ENCODE measurements around the gene MYL5. TPM values are rescaled to one million over a fixed set of nuclear protein-coding genes. Genes with fewer than 3 reads are reported as not detected.

Gene MYL5
- total and polyA plus RNA-seq, 2 of the 13 experiments (the other 11 are each of a cell fraction or from before 2014, with no cell fraction given), result 6.5 to 16.0 TPM

GRCh38 chr4:674172-675035 lies at the start of gene MYL5, which contains the start of gene ATP5ME (continued):
- TF ChIP-seq PREB (CRISPR knock-in tag; IDR thresholded peaks at IDR 0.05) (0 out of 2 replicates have a peak, but pooled peaks have one; percentile 14), HOMEZ (CRISPR knock-in tag; IDR thresholded peaks at IDR 0.05; ENCODE audit: low read depth) (no peak), ZNF615 (CRISPR knock-in tag; IDR thresholded peaks at IDR 0.05; ENCODE audit: borderline replicate concordance) (no peak), BCL3 (CRISPR knock-in tag; IDR thresholded peaks at IDR 0.05) (peak; percentile 74; the same call in 1 of the 2 replicates), ZNF83 (CRISPR knock-in tag; IDR thresholded peaks at IDR 0.05; ENCODE audit: borderline replicate concordance) (peak; percentile 31; the same call in 1 of the 2 replicates), ZZZ3 (CRISPR knock-in tag; IDR thresholded peaks at IDR 0.05; ENCODE audit: borderline replicate concordance) (no peak; the same call in 1 of the 2 replicates), CENPX (CRISPR knock-in tag; IDR thresholded peaks at IDR 0.05) (no peak), TCF12 (IDR thresholded peaks at IDR 0.05) (no peak), TCF12 (CRISPR knock-in tag; IDR thresholded peaks at IDR 0.05) (0 out of 2 replicates have a peak, but pooled peaks have one; percentile 65), ONECUT2 (CRISPR knock-in tag; IDR thresholded peaks at IDR 0.05) (no peak), HINFP (CRISPR knock-in tag; IDR thresholded peaks at IDR 0.05; ENCODE audit: low read depth) (peak; percentile 87), ZFAT (CRISPR knock-in tag; conservative IDR thresholded peaks at IDR 0.05) (no peak), CENPBD1 (CRISPR knock-in tag; IDR thresholded peaks at IDR 0.05; ENCODE audit: borderline replicate concordance, low read depth) (no peak), GPBP1L1 (CRISPR knock-in tag; IDR thresholded peaks at IDR 0.05) (no peak), CBFB (CRISPR knock-in tag; IDR thresholded peaks at IDR 0.05) (peak; percentile 66), TFDP2 (CRISPR knock-in tag; IDR thresholded peaks at IDR 0.05) (peak; percentile 50; the same call in 1 of the 2 replicates), NFYB (CRISPR knock-in tag; IDR thresholded peaks at IDR 0.05) (peak; percentile 7; the same call in 1 of the 2 replicates), LCORL (IDR thresholded peaks at IDR 0.05) (no peak), LCORL (CRISPR knock-in tag; IDR thresholded peaks at IDR 0.05) (peak; percentile 61; the same call in 1 of the 2 replicates), TOE1 (CRISPR knock-in tag; IDR thresholded peaks at IDR 0.05) (no peak)
